ENCODE results near the gene CAV1. TPM values are rescaled to one million over a fixed set of nuclear protein-coding genes. Genes with fewer than 3 reads are reported as not detected.
"Not testable (repeated sequence)": the region's sequence is repeated elsewhere in the genome, so short reads cannot be mapped to it uniquely, and the experiment has no call there.

The CAV1 gene, protein sequence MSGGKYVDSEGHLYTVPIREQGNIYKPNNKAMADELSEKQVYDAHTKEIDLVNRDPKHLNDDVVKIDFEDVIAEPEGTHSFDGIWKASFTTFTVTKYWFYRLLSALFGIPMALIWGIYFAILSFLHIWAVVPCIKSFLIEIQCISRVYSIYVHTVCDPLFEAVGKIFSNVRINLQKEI
- 40.6 TPM for total RNA-seq

DNA sequence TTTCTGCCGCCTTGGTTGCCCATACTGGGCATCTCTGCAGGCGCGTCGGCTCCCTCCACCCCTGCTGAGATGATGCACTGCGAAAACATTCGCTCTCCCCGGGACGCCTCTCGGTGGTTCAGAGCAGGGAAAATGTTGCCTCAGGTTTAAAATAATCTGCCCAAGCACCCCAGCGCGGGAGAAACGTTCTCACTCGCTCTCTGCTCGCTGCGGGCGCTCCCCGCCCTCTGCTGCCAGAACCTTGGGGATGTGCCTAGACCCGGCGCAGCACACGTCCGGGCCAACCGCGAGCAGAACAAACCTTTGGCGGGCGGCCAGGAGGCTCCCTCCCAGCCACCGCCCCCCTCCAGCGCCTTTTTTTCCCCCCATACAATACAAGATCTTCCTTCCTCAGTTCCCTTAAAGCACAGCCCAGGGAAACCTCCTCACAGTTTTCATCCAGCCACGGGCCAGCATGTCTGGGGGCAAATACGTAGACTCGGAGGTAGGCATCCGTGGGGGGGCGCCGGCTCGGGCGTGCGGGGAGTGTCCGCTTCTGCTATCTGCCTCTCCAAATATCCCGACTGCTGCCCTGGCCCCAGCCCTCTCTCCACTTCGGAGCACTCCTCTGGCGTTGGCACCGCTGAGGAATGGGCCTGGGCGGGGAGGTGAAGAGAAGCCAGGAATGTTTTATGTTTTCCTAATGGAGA, at the start of gene CAV1:
Gene CAV1, plus strand, starts transcription at position 428 of the 689 bp plus-strand sequence. Its CDS starts 27 bp downstream, at position 455.
- ATAC-seq = peak; percentile 82

DNA sequence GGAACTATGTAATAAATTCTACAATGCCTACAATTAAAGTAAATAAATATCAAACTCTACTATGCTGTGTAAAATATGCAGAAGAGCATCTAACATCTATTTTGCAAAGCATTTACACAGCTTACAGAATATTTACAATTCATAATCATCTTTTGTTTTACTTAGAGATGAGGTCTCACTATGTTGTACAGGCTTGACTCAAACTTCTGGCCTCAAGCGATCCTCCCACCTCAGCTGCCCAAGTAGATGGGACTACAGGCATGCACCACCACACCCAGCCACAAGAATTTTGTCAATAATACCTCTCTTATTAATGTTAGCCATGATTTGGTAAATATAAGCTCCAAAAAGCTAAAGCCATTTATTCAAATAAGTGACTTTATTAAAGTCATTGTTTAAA, 47.2 kb upstream of the CAV1 start:
- ATAC-seq = no peak

DNA sequence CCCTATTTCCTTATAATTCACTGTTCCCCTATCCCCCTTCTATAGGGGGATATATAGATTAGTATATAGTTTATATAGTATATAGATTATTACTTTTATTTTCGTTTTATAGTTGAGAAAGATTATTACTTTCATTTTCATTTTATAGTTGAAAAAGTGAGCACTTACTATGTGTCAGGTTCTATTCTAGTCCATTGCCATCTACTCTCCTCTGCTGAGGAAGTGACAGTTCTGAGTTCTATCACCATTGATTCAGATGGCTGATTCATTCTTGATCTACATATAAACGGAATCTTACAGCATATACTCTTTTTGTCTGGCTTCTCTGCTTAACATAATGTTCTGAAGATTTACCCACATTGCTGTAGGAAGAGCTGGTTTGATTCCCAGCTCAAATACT, 46.0 kb upstream of the CAV1 start:
- no peak for ATAC-seq

DNA sequence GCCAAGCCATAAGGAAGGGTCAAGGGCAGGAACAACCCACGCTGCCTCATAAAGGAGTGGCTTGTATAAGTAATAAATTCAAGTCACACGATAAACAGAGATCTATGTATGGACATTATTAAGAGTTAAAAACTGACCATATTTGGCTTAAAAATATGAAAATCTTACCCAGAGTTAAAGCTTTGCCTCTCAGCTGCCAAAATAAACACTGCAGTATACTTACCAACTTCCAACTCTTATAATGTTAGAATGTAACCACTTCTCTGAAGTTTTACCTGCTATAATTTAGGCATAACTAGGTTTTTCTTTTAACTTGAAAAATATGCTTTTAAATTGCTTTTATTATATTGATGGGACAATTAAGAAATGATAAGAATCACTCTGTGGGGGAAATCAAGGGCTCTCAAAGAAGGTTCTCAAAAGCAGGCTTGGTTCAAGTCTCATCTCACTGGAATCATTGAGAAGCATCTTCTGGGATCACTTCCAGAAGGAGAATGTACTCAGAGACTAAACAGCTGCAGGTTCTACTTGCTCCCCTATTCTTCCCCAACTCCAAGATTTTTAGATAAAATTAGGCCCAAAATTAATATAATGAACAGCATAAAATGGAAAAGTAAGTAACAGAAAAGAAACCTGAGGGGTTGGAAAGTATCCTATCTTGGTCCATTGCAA, 41.4 kb upstream of the CAV1 start:
- no peak for ATAC-seq

DNA sequence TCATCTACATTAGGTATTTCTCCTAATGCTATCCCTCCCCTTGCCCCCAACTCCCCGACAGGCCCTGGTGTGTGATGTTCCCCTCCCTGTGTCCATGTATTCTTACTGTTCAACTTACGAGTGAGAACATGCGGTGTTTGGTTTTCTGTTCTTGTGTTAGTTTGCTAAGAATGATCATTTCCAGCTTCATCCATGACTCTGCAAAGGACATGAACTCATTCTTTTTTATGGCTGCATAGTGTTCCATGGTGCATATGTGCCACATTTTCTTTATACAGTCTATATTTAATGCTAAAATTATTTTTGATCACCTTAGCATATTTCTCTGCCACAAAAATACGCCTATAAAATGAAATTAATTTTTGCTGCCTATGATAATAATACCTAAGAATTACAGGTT, 40.4 kb upstream of the CAV1 start:
- not testable (repeated sequence) for ATAC-seq

DNA sequence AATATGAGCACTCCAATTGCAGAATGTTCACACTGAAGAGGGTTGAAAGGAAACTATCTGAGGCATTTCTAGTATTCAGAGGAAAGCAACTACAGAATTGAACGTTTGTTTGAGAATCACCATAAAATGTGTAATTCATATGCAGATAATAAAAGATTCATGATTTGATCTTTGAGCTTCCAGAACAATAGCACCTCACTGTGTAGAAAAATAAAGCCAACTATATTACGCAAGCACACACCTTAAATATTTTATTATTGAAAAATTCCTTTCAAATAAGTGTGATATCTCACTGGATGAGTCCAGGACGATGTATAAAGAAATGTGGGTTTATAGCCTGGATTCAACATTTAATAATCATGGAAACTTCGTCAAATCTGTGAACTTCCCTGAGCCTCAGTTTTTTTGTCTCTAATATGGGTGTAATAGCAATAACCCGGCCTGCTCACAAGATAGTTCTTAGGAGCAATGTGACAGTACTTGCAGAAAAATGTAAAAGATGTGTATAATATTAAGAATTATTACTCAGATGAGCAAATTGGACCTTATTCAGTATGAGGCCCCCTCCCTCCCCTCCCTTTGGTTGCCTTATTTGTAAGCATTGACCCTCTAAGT, 36.8 kb upstream of the CAV1 start:
- no peak for ATAC-seq

DNA sequence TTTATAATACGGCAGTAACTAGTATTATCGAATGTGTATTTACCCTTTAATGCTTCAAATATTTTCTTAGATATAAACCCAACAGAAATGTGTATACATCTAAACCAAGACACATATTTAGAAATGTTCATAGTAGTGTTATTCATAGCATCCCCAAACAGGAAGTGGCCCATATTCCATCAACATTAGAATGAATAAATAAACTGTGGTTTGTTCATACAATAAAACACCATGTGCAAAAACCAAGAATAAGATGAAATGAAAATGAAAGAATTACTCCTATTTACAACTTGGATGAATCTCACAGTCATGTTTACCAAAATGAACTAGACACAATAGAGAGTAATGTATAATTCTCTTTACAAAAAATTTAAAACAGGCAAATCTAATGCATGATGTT, 34.5 kb upstream of the CAV1 start:
- ATAC-seq = no peak

DNA sequence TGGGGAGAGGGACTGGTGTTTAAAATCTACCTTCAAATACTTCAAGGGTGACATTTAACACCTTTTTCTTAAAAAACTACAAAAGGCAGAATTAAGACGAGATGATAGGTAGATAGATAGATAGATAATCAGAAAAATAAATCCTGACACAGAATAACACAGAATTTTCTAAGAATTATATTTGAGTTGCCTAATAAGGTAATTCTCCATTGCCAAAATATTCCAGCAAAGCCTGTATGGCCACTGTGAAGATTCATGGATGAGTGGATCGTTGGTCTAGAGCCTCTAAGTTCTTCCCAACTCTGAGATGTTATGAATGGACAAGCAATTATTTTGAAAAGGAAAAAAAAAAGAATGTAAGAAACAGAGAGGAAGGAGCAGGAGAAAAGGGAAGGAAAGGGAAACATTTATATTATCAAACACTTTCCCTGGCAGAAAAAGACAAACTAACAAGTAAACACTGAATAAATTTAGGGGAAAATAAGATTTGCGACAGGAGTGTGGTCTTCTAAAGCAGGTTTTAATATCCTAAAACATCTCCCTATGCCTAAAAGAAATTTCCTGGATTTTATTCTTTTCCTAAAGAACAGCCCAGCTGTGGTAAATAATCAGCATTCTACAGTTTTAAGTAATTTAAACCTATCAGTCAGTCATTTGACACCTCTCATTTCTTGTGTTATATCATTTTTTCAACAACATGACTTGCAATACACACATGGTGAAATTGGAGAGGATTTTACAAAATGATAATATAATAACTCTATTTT, 32.8 kb upstream of the CAV1 start:
- ATAC-seq = no peak

DNA sequence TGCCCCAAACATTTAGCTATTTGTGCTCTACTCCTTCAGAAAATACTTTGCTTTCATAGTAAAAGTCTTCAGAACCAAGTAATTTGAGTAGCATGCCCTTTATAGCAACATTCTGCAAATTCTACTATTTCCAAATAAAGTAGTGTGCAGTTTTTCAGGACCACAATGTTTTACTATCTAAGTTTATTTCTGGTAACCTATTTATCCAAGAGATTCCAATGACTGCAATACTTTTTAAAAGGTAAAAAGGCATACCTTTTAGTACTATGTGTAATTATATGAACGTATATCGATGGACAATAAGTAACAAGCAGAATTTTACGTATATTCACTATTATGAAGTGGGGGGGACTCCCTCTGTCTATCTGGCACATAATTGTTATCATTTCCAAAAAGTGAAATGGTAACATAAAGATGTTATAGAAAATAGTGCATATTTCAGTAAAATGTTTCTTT, 32.2 kb upstream of the CAV1 start:
- no peak for ATAC-seq

DNA sequence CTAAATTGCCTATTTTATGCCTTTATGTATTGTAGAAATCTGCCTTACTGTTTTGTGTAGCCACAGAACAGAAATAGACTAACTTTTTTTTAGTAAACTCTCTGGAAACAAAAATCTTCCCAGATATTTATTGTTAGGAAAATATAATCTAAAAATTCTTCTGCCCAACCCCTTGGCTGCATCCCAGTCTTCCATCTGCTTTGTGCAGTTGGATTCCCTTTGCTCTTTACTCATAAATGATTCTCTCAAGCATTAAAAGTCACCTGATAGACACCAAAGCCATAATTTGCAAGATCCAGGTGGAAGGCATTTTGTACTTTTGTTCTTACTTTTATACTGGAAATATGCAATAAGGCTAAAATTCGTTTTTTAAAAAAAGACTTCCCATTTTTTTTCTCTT, 31.4 kb upstream of the CAV1 start:
- ATAC-seq = no peak

DNA sequence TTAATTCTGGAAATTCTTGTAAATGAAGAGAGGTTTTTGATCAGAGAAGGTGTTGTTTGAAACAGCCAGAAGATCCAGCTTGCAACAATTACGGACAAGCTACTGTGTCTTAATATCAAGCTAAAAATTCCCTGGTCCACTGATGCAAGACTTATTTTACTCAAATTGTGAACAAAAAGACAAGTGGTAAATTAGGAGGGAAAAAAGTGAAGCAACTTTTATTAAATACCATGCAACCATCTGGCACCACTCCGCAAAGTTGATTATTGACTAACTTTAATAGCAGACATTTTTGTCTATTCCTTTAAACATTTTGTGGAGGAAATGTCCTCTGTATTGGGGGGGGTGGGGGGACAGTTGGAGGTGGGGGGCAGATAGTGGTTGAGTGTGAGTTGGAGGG, 30.4 kb upstream of the CAV1 start:
- ATAC-seq = no peak

DNA sequence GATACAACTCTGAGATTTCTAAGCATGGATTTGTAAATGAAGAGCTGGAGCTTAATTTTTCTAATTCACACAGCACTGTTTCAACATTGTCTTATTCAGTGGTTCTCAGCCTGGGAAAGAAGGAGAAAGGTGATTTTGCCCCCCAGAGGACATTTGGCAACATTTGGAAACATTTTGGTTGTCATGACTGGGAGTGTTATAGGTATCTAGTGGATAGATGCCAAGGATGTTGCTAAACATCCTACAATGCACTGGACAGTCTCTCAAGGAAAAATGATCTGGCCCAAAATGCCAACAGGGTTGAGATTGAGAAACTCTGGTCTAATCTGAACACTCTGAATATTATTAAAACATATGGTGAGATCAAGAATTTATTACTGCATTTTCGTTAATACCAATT, 29.1 kb upstream of the CAV1 start:
- ATAC-seq = no peak

DNA sequence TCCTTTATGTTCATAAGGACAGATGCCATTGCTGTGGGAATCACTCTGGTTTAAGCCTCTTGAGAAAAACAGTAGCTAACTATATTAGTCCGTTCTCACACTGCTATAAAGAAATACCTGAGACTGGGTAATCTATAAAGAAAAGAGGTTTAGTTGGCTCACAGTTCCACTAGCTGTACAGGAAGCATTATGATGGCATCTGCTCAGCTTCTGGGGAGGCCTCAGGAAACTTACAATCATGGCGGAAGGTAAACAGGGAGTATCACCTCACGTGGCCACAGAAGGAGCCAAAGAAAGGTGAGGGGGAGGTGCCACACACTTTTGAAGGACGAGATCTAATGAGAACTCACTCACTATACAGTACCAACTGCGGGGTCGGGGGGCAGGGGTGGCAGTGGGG, 28.2 kb upstream of the CAV1 start:
- no peak for ATAC-seq

DNA sequence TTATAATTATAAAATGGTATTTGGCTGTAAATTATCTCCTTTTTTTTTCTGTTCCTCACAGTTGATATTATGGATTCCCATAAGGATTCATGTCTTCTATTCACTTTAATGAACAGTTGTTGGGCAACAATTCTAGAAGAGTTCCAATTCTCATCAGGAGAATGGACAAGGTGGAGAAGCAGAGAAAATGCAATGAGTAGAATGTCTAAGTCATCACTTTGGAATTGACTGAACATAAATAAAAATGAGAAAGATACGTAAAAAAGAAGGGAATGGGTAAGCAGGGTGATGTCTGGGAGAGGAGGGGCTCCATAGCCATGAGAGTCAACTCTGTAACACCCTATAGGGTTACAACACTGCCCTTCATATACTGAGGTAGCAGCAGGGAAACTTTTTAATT, 27.1 kb upstream of the CAV1 start:
- no peak for ATAC-seq

DNA sequence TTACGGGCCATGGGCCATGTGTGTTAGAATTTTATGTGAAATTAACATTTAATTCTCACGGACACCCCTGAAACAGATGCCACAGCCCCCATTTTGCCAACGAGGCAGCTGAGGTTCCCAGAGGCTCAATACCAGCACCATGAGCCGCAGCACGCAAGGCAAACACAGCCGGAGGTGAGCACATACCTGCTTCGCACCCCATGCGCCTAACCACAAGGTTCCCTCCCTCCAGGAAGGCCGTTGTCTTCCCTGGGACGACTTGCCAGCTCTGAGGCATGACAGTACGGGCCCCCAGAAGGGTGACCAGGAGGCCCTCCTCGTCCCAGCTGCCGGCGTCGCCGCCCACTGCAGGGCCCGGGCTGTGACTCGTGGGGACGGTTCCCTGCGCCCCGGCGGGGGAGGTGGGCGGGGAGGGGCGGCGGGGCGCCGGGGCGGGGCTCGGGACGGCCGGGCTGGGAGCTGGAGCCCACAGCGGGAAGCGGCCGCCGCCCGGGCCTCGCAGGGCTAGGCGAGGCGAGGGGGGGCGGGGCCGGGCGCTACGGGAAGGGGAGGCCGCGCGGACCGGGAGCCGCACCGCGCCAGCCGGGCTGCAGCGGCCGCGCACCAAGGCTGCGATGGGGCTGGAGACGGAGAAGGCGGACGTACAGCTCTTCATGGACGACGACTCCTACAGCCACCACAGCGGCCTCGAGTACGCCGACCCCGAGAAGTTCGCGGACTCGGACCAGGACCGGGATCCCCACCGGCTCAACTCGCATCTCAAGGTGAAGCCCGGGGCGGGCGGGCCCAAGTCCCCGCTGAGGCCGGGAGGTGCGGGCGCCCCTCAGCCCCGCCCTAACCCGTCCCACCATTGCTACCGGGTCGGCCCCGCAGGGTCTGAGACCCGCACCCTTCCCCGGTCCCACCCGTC, 25.4 kb upstream of the CAV1 start, which contains the start of gene CAV2:
Gene CAV2, plus strand, starts transcription at position 571 of the 910 bp plus-strand sequence. Its CDS starts 44 bp downstream, at position 615.
- peak; percentile 85 for ATAC-seq

DNA sequence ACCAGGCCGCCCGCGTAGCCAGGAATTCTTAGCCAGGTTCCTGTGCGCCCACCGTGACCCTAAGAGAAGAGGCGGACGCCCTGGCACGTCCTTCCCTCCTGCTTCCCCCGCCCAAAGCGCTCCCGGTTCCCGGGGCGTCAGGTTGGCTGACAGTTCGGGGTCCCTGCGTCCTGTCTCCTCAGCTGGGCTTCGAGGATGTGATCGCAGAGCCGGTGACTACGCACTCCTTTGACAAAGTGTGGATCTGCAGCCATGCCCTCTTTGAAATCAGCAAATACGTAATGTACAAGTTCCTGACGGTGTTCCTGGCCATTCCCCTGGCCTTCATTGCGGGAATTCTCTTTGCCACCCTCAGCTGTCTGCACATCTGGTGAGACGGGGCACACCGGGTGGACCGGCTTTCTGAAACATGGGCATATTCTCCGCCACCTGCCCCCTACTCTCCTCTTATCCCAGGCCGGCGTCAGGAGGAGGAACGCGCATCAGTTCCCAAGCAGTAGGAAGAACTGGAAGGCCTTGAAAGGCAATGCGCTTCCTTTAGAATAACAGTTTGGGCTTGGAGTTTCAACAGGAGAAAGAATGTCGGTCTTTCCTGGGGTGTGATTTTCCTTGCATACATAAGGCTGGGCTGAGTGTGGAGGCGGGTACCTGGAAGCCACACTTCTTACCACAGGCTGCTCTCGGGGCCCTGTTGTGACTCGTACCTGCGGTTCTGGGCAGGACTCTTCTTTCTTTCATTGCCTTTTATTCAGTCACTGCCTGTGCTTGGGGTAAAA, 24.6 kb upstream of the CAV1 start:
- peak; percentile 90 for ATAC-seq

DNA sequence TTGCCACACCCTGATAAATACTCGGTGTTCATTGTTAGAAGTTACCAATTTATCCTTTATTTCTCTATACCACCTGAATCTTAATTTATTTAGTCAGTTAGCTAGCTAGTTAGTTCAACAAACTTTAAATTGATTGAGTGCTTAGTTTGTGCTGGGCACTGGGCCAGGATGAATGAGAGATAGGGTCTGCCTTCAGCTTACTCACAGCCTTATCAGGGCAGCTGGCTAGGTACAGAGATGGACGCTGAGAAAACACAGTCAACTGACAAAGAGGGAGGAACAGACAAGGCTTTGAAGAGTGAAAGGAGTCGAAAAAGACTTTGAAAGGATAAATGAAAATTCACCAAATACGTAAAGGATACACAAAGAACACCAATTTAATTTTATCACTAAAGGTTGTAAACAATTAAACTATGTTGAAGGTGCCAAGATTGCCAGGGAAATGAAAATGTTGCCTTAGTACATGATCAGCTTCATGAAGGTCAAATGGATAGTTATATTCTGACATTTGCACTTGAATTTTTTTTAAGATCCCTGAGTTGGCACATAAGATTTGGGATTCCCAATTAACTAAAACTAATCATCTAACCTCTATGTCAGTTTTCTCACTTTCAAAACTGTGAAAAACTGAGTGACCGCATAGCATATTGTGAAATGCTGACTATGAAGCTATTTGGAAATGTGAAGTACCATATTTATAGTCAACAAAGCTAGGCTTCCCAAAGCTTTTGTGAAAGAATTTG, 23.2 kb upstream of the CAV1 start:
- ATAC-seq = no peak

DNA sequence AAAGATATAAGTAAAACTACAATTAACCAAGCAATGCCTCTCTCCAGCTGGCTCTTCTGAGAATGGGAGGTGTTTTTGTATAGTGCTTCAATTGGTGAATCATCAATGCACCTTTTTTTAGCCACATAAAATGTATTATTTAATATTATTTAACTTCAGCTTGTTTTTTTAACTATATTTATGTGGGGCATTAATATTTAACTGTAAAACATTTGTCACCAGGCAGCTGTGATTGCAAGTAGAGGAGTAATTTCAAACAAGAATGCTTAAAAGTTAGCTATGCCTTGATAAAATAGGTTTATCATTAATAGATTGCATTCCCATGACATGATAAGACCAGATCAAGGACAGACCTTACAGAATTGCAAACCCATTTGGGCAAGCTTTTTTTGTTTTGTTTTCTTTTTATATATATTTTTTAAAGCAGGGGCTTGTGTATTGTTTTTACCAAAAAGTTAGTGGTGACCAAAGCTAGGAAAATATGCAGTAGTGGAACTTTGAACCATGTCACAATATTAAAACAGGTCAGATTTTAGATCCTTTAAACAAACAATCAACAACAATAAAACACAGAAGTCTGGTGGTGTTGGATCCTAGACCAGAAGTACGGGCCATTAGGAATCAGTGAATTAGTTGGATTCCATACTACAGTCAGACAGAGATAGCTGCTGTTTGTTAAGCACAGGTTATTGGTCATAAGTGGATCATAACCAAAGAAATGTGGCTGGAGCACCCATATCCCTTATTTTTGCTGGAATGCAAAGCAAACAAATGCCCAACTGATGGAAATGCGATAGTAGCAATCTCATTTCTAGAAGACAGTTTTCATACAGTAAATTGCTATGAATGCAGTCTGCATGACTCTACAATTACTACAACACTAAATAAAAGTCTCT, 22.4 kb upstream of the CAV1 start:
- no peak for ATAC-seq

DNA sequence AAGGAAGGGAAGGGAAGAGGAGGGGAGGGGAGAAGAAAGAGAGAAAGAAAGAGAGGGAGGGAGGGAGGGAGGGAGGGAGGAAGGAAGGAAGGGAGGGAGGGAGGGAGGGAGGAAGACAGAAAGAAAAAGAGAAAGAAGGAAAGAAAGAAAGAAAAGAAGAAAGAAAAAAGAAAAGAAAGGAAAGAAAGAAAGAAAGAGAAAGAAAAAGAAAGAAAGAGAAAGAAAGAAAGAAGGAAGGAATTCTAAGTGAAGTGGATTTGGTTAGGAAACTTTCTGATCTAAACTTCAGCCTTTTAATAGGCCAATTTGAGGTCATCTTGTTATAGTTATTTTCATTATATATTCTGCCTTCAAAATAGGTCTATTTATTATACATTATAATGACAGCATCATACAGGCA, 21.0 kb upstream of the CAV1 start:
- no peak for ATAC-seq

All from esophagus mucosa (tissue), 1 donor.